H1 (cell line): ENCODE data around the gene GOSR1. TPM values are rescaled to one million over a fixed set of nuclear protein-coding genes. Genes with fewer than 3 reads are reported as not detected.

ENCODE experiments used
- CTCF ChIA-PET: fragments of 300-600 bp; sonication (Branson Sonifier 250); formaldehyde crosslinking; loops from one replicate; lab custom pipeline; 2021; ENCODE audit not compliant: partially characterized antibody; lab: Charles Lee
- POLR2A ChIA-PET: fragments of 300-600 bp; sonication (Branson Sonifier 250); formaldehyde crosslinking; loops from one replicate; lab custom pipeline; 2021; ENCODE audit warnings: inconsistent platforms; ENCODE audit not compliant: partially characterized antibody; lab: Charles Lee
- DNase-seq, 2 experiments: peaks; one replicate each; pipeline versions ENCODE4 v3.0.0 to v3.0.0-alpha.2; 2010 to 2022; ENCODE audit warnings: low spot score in 2 of 2, low read depth in 1 of 2, mixed read lengths in 1 of 2
- FAIRE-seq: peaks from 2 replicates; lab custom pipeline; 2011; peaks lifted over from hg19 to GRCh38; lab: Jason Lieb, UNC
- H2AFZ ChIP-seq: 2 replicates; pipeline ENCODE4 v1.8.1; 2012; ENCODE audit warnings: low read length, inconsistent platforms
- H2AK5ac ChIP-seq: 2 replicates; pipeline ENCODE4 v1.6.1; 2013; ENCODE audit warnings: low read depth, low read length
- H2BK120ac ChIP-seq: replicated peaks from 2 replicates; pipeline ENCODE3; 2013; ENCODE audit warnings: low read depth, low read length, inconsistent platforms
- H2BK12ac ChIP-seq: 2 replicates; pipeline ENCODE4 v1.6.1; 2013; ENCODE audit warnings: low read depth, low read length
- H2BK15ac ChIP-seq: 2 replicates; pipeline ENCODE4 v1.6.1; 2013; ENCODE audit warnings: low read length
- H2BK20ac ChIP-seq: 2 replicates; pipeline ENCODE4 v1.6.1; 2013; ENCODE audit warnings: low read length
- H2BK5ac ChIP-seq: 2 replicates; pipeline ENCODE4 v1.6.1; 2013; ENCODE audit warnings: low read depth, low read length
- H3K14ac ChIP-seq: 2 replicates; pipeline ENCODE4 v1.6.1; 2013; ENCODE audit warnings: inconsistent platforms; ENCODE audit not compliant: insufficient read length
- H3K18ac ChIP-seq: 2 replicates; pipeline ENCODE4 v1.6.1; 2013; ENCODE audit warnings: low read length; ENCODE audit errors: extremely low read depth
- H3K23ac ChIP-seq: 2 replicates; pipeline ENCODE4 v1.6.1; 2013; ENCODE audit warnings: inconsistent platforms; ENCODE audit not compliant: insufficient read length
- H3K23me2 ChIP-seq: 2 replicates; pipeline ENCODE4 v1.6.1; 2013; ENCODE audit warnings: low read depth, low read length
- H3K27ac ChIP-seq: 2 replicates; pipeline ENCODE4 v1.6.1; 2011; ENCODE audit warnings: low read depth, low read length, inconsistent platforms
- H3K27me3 ChIP-seq, 4 experiments: replicated peaks in 1 of 4; 1 replicate in 1 of 4; 2 replicates in 3 of 4; pipeline versions ENCODE4 v1.6.1 to v1.8.1; 2011 to 2013; ENCODE audit warnings: low read length in 3 of 4, mild to moderate bottlenecking in 3 of 4, inconsistent platforms in 2 of 4, mixed read lengths in 2 of 4, moderate library complexity in 1 of 4; ENCODE audit not compliant: control insufficient read depth in 3 of 4, insufficient read depth in 3 of 4; ENCODE audit errors: extremely low read depth in 1 of 4
- H3K36me3 ChIP-seq, 4 experiments: 2 replicates each; pipeline versions ENCODE4 v1.6.1 to v1.8.1; 2011 to 2013; ENCODE audit warnings: mild to moderate bottlenecking in 4 of 4, low read length in 3 of 4, moderate library complexity in 2 of 4, control low read depth in 1 of 4, inconsistent platforms in 1 of 4; ENCODE audit not compliant: insufficient read depth in 4 of 4, control insufficient read depth in 2 of 4
- H3K4ac ChIP-seq: replicated peaks from 2 replicates; pipeline ENCODE3; 2013; ENCODE audit warnings: low read length, low read depth, mixed read lengths, inconsistent platforms; ENCODE audit not compliant: insufficient read length
- H3K4me1 ChIP-seq, 4 experiments: replicated peaks in 1 of 4; 1 replicate in 1 of 4; 2 replicates in 3 of 4; pipeline versions ENCODE4 v1.6.1 to v1.8.1; 2011 to 2013; ENCODE audit warnings: low read length in 3 of 4, inconsistent platforms in 2 of 4, mixed read lengths in 1 of 4; ENCODE audit not compliant: insufficient read depth in 4 of 4, control insufficient read depth in 3 of 4
- H3K4me2 ChIP-seq, 2 experiments: 2 replicates each; pipeline versions ENCODE4 v1.6.1 to v1.8.1; 2011 to 2013; ENCODE audit warnings: low read depth in 2 of 2, low read length in 2 of 2, control low read depth in 1 of 2, inconsistent platforms in 1 of 2, mild to moderate bottlenecking in 1 of 2; ENCODE audit not compliant: insufficient read depth in 1 of 2
- H3K4me3 ChIP-seq, 4 experiments: fragments of 200-600, 300-600 bp in 1 of 4; sonication (generic), shearing (Covaris generic), sonication (Bioruptor Twin) in 1 of 4; 2 replicates each; pipeline versions ENCODE4 v1.5.1 to v1.8.1; 2011 to 2016; ENCODE audit warnings: low read length in 4 of 4, low read depth in 3 of 4, control low read depth in 2 of 4, inconsistent platforms in 2 of 4, mild to moderate bottlenecking in 2 of 4, mixed read lengths in 1 of 4, moderate library complexity in 1 of 4; ENCODE audit not compliant: insufficient read depth in 2 of 4; ENCODE audit errors: extremely low read depth in 1 of 4
- H3K56ac ChIP-seq: replicated peaks from 2 replicates; pipeline ENCODE3; 2013; ENCODE audit warnings: low read depth, mild to moderate bottlenecking, mixed read lengths, low read length, inconsistent platforms; ENCODE audit not compliant: insufficient read length
- H3K79me1 ChIP-seq: 2 replicates; pipeline ENCODE4 v1.6.1; 2013; ENCODE audit warnings: low read depth, low read length, control low read depth
- H3K79me2 ChIP-seq, 2 experiments: 2 replicates each; pipeline versions ENCODE4 v1.6.1 to v1.8.1; 2012 to 2013; ENCODE audit warnings: low read length in 2 of 2, mild to moderate bottlenecking in 2 of 2, inconsistent platforms in 1 of 2; ENCODE audit not compliant: insufficient read depth in 2 of 2, control insufficient read depth in 1 of 2
- H3K9ac ChIP-seq, 4 experiments: replicated peaks in 1 of 4; 1 replicate in 1 of 4; 2 replicates in 3 of 4; pipeline versions ENCODE4 v1.6.1 to v1.8.1; 2011 to 2013; ENCODE audit warnings: low read depth in 3 of 4, low read length in 3 of 4, control low read depth in 2 of 4, mild to moderate bottlenecking in 2 of 4, moderate library complexity in 2 of 4, inconsistent platforms in 1 of 4; ENCODE audit errors: extremely low read depth in 1 of 4
- H3K9me3 ChIP-seq, 2 experiments: 2 replicates each; pipeline versions ENCODE4 v1.6.1 to v1.8.1; 2012 to 2013; ENCODE audit warnings: mild to moderate bottlenecking in 2 of 2, moderate library complexity in 2 of 2, control low read depth in 1 of 2, inconsistent platforms in 1 of 2, low read depth in 1 of 2, low read length in 1 of 2, mixed read lengths in 1 of 2; ENCODE audit not compliant: insufficient read depth in 2 of 2
- H4K20me1 ChIP-seq, 2 experiments: replicated peaks in 1 of 2; 2 replicates each; pipeline versions ENCODE3 to v1.8.1; 2011 to 2013; ENCODE audit warnings: inconsistent platforms in 2 of 2, low read length in 2 of 2, mild to moderate bottlenecking in 1 of 2; ENCODE audit not compliant: insufficient read depth in 2 of 2, control insufficient read depth in 1 of 2
- H4K5ac ChIP-seq: 2 replicates; pipeline ENCODE4 v1.6.1; 2013; ENCODE audit warnings: low read length, low read depth, mixed read lengths, inconsistent platforms; ENCODE audit not compliant: insufficient read length
- H4K8ac ChIP-seq: 2 replicates; pipeline ENCODE4 v1.8.0; 2013; ENCODE audit warnings: mild to moderate bottlenecking, moderate library complexity, low read length, inconsistent platforms; ENCODE audit not compliant: insufficient read depth; ENCODE audit errors: extremely low read depth
- H4K91ac ChIP-seq: replicated peaks from 2 replicates; pipeline ENCODE3; 2013; ENCODE audit warnings: low read length, mixed read lengths, inconsistent platforms; ENCODE audit not compliant: insufficient read length
- BCL11A ChIP-seq, 2 experiments: IDR thresholded peaks; one replicate each; pipeline ENCODE4 v1.6.1; 2011; ENCODE audit warnings: low read depth in 2 of 2, low read length in 2 of 2, mild to moderate bottlenecking in 2 of 2
- HDAC2 ChIP-seq, 2 experiments: fragments of 300-600 bp in 1 of 2; sonication (generic) in 1 of 2; IDR thresholded peaks; 2 replicates each; pipeline ENCODE4 v1.6.1; 2011 to 2012; ENCODE audit warnings: low read depth in 2 of 2, low read length in 2 of 2, mild to moderate bottlenecking in 2 of 2, moderate library complexity in 2 of 2, borderline replicate concordance in 1 of 2, inconsistent platforms in 1 of 2
- JUN ChIP-seq: IDR thresholded peaks from 2 replicates; pipeline ENCODE4 v1.6.1; 2011; ENCODE audit warnings: low read depth, mild to moderate bottlenecking, improper control_type of control experiment, low read length
- KDM5A ChIP-seq: fragments of 200-600 bp; IDR thresholded peaks from 2 replicates; pipeline ENCODE4 v1.7.1; 2012; ENCODE audit warnings: mild to moderate bottlenecking, low read length, inconsistent platforms, mixed read lengths
- PHF8 ChIP-seq: fragments of 200-600 bp; sonication (generic); conservative IDR thresholded peaks from 2 replicates; pipeline ENCODE4 v1.7.1; 2012; ENCODE audit warnings: low read depth, mild to moderate bottlenecking, inconsistent platforms, low read length, moderate library complexity
- RFX5 ChIP-seq: IDR thresholded peaks from 2 replicates; pipeline ENCODE4 v1.6.1; 2011; ENCODE audit warnings: low read depth, low read length, improper control_type of control experiment, borderline replicate concordance
- TBP ChIP-seq: IDR thresholded peaks from 2 replicates; pipeline ENCODE4 v1.6.1; 2011; ENCODE audit warnings: low read depth, low read length, improper control_type of control experiment
- WGBS, 2 experiments: shearing (Covaris generic) in 1 of 2; methylation state at CpG; one replicate each; pipeline versions ENCODE4 v1.1.6 to v1.1.7; 2013 to 2015; ENCODE audit warnings: low lambda C conversion rate in 2 of 2, mixed read lengths in 2 of 2, inconsistent platforms in 1 of 2, low coverage in 1 of 2, missing lambda C conversion rate in 1 of 2; ENCODE audit not compliant: insufficient replicate concordance in 2 of 2, insufficient coverage in 1 of 2, insufficient read length in 1 of 2; ENCODE audit errors: extremely low coverage in 1 of 2, missing lambda C conversion rate in 1 of 2; 5-methylcytosine and 5-hydroxymethylcytosine counted together
- polyA plus RNA-seq, 7 experiments: library from polyadenylated mRNA; depleted of rRNA in 3 of 7; stranded (reverse) in 5 of 7; unstranded in 2 of 7; fragments of >200 nt in 5 of 7; fragments of 200-250 nt in 2 of 7; gene quantifications; 1 replicate in 5 of 7; 2 replicates in 1 of 7; 4 replicates in 1 of 7; pipeline versions ENCODE4 v1.2.1 to v1.2.3, GENCODE V29; 2011 to 2013; ENCODE audit warnings: missing spikeins in 2 of 7, mixed read lengths in 2 of 7
- total RNA-seq: library from RNA; stranded (reverse); fragmentation: NEBNext Ultra II Directional; extraction: Animal tissue kit (Norgen Biotek cat#: 25700); gene quantifications from 2 replicates; pipeline ENCODE4 v1.2.1, GENCODE V29; 2021

Gene GOSR1
- total and polyA plus RNA-seq, 2 of the 8 experiments (the other 6 are each of a cell fraction or from before 2014, with no cell fraction given): 9.2 to 43.3 TPM

DNA sequence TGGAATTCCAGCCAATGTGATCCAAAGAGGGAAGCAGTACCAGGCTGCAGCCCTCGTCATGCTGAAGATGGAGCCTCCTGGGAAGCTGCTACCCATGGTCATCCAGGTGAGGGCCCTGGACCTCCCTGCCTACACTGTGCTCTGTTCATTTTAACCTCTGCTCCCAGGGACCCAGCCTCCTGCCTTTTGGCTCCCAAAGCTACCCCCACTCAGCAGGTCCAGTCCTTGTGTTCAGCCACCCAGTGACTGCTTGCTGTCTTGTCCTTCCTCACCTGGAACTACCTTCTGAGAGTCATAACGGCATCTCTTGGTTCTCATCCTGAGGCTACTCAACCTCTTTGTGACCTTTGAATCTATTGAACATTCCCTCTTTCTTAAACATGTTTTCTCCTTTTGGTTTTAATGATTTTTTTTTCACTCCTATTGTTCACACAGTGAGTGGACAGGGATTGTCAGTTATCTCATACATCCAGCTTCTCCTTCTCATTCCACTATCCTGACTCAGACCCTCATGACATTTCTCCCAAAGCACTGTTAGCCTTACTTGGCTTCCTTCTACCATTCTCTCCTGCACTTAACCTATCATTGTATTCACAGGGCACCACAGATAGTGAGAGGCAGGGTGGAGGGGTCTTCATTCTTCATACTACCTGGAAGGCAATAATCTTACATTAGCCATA is 53.3 kb downstream of the GOSR1 start:
- Histone ChIP-seq H2BK15ac (no peak overlapping the region), H3K36me3 (no peaks in the 10 kb centered on the region), H3K18ac (no peak overlapping the region), H3K79me2 (no peaks in the 10 kb centered on the region), H3K4me1 (no peaks in the 10 kb centered on the region), H3K79me1 (no peaks in the 10 kb centered on the region), H2BK5ac (no peak overlapping the region), H3K4ac (no peak overlapping the region), H3K23me2 (no peaks in the 10 kb centered on the region), H2BK12ac (no peak overlapping the region), H3K27me3 (no peaks in the 10 kb centered on the region), H3K14ac (no peak overlapping the region), H3K56ac (no peak overlapping the region), H4K20me1 (no peaks in the 10 kb centered on the region), H3K4me2 (no peak overlapping the region), H2AFZ (no peak overlapping the region), H4K91ac (no peak overlapping the region), H2BK120ac (no peak overlapping the region), H3K9me3 (no peaks in the 10 kb centered on the region), H2AK5ac (no peak overlapping the region), H3K9ac (no peak overlapping the region), H4K8ac (no peak overlapping the region), H3K4me3 (no peak overlapping the region), H3K27ac (no peak overlapping the region), H2BK20ac (no peak overlapping the region), H3K23ac (no peak overlapping the region), H4K5ac (no peak overlapping the region)
- 100% methylated on average over 1 of the region's 2 CpGs; no CpG with 5 or more reads in 1 of the 2 experiments for WGBS, 2 experiments
- ChIA-PET POLR2A (interaction anchor here (0.7 kb wide), 1 partner anchor 21 kb away, joined by 3 read pairs; no protein-coding TSS in a partner anchor), CTCF (interaction anchor here (0.7 to 1.5 kb wide), 3 partner anchors 17 to 64 kb away, joined by 3 to 5 read pairs (median 4); no protein-coding TSS in a partner anchor)
- TF ChIP-seq TBP (no peak), HDAC2 (IDR thresholded peaks at IDR 0.05; ENCODE audit: borderline replicate concordance in 1 of 2, low read depth in 2 of 2, low read length in 2 of 2) (no peak), JUN (no peak), PHF8 (no peak), BCL11A (IDR thresholded peaks at IDR 0.05; ENCODE audit: low read depth in 2 of 2, low read length in 2 of 2) (no peak), KDM5A (no peak), RFX5 (no peak)
- no peak for DNase-seq
- no peak for FAIRE-seq
